ENCODE results near the gene STRA6.
"Not testable (repeated sequence)": the region's sequence is repeated elsewhere in the genome, so short reads cannot be mapped to it uniquely, and the experiment has no call there.

STRA6 gene

DNA sequence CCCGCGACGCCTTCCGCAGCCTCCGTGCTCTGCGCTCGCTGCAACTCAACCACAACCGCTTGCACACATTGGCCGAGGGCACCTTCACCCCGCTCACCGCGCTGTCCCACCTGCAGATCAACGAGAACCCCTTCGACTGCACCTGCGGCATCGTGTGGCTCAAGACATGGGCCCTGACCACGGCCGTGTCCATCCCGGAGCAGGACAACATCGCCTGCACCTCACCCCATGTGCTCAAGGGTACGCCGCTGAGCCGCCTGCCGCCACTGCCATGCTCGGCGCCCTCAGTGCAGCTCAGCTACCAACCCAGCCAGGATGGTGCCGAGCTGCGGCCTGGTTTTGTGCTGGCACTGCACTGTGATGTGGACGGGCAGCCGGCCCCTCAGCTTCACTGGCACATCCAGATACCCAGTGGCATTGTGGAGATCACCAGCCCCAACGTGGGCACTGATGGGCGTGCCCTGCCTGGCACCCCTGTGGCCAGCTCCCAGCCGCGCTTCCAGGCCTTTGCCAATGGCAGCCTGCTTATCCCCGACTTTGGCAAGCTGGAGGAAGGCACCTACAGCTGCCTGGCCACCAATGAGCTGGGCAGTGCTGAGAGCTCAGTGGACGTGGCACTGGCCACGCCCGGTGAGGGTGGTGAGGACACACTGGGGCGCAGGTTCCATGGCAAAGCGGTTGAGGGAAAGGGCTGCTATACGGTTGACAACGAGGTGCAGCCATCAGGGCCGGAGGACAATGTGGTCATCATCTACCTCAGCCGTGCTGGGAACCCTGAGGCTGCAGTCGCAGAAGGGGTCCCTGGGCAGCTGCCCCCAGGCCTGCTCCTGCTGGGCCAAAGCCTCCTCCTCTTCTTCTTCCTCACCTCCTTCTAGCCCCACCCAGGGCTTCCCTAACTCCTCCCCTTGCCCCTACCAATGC lies 27.1 kb downstream of the STRA6 start:
- no peak for TF ChIP-seq POLR2A (IDR thresholded peaks at IDR 0.05; ENCODE audit: low read depth, low read length)
- no peak for FAIRE-seq
- DNase-seq (ENCODE audit: insufficient read length, low spot score) = no peak

DNA sequence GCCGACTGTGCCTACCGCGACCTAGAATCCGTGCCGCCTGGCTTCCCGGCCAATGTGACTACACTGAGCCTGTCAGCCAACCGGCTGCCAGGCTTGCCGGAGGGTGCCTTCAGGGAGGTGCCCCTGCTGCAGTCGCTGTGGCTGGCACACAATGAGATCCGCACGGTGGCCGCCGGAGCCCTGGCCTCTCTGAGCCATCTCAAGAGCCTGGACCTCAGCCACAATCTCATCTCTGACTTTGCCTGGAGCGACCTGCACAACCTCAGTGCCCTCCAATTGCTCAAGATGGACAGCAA lies 27.7 kb downstream of the STRA6 start:
- FAIRE-seq (no peak), DNase-seq (ENCODE audit: insufficient read length, low spot score) (no peak)
- TF ChIP-seq POLR2A (IDR thresholded peaks at IDR 0.05; ENCODE audit: low read depth, low read length) = no peak

DNA sequence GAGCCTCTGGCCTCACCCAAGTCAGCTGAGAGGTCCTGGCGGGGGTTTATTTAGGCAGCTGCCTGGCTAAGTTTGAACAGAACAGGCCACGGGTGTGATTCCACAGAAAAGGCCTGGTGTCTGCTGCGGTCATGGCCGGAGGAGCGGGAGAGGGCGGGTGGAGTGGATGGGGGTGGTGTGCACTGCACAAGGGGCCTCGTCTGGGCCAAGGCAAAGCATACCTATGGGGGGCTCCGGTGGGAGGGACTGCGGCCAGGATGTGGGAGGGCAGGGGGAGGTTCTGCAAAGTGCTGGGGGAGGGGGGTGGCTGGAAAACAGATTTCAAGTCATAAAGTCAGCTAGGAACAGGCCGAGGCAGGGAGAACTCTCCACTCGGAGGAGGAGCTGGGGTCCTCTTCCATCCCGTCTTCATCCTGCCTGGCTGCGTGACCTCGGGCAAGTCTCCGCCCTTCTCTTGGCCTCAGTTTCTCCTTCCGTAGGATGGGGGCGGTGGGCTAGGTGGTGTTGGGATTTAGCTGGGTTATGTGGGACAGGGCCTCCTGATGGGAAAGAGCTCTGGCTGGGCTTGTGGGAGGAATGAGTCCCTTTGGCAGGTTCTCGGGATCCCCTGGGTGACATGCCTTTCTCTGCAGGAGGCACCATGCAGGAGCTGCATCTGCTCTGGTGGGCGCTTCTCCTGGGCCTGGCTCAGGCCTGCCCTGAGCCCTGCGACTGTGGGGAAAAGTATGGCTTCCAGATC lies 28.2 kb downstream of the STRA6 start:
- DNase-seq (ENCODE audit: insufficient read length, low spot score) (no peak), FAIRE-seq (no peak)
- no peak for TF ChIP-seq POLR2A (IDR thresholded peaks at IDR 0.05; ENCODE audit: low read depth, low read length)

DNA sequence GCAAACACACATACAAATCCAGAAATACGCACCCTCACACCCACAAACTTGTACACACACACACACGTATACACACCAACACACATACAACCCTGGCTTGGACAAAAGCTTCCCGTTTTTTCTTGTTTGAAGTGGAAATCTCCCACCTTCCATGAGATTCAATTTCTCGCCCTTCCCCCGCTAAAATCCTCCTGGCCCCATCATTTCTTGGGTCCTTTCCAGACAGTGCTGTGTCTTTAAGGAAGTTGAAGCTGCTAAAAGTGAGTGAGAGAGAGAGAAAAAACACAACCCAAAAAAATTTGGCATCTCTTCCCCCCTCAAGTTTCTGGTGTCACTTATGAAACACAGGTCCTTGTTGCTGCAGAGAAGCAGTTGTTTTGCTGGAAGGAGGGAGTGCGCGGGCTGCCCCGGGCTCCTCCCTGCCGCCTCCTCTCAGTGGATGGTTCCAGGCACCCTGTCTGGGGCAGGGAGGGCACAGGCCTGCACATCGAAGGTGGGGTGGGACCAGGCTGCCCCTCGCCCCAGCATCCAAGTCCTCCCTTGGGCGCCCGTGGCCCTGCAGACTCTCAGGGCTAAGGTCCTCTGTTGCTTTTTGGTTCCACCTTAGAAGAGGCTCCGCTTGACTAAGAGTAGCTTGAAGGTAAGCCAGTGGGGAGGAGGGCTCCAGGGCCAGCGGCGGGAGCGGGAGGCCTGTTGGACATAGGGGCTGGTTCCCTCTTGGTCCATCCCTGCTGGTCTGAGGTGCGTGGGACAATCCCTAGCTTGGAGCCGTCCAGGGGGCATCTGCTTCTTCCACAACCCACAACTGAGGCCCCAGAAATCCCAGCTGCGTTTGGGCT lies 29.0 kb downstream of the STRA6 start, which contains the start of gene ISLR:
ISLR (plus strand) TSS at position 331 of the 839 bp plus-strand sequence. CDS start 1,149 bp downstream, outside the sequence.
- DNase-seq (ENCODE audit: insufficient read length, low spot score) (no peak), FAIRE-seq (no peak)
- TF ChIP-seq POLR2A (IDR thresholded peaks at IDR 0.05; ENCODE audit: low read depth, low read length) = no peak

DNA sequence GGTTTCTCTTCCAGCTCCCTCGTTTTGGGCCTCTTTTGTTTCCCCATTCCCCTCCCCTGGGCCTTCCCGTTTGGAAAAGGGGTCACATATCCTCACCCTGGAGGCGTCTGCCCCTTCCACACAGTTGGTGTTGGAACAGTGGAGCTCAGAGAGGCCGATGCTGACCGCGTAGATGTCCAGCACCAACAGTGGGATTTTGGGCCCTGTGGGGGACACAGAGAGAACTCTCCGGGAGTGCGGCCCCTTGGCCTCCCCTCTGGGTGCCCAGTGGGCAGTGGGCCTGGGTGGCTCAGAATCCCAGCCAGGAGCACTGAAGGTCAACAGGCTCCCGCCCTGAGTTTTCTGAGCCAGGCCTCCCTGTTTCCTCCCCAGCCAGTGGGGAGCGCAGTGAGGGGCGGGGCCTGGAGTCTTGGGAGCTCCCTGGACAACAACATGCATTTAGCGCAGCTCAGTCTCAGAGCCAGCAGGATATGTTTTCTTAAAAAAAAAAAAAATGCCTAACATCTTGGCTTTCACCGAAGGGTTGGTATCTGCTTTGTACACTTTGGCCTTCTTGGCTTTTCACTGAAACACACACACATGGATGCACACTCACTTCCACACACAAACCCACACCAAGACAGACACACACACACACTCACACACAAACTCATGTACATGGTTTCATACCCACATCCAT lies 29.7 kb downstream of the STRA6 start:
- TF ChIP-seq POLR2A (IDR thresholded peaks at IDR 0.05; ENCODE audit: low read depth, low read length) = no peak
- FAIRE-seq = no peak

DNA sequence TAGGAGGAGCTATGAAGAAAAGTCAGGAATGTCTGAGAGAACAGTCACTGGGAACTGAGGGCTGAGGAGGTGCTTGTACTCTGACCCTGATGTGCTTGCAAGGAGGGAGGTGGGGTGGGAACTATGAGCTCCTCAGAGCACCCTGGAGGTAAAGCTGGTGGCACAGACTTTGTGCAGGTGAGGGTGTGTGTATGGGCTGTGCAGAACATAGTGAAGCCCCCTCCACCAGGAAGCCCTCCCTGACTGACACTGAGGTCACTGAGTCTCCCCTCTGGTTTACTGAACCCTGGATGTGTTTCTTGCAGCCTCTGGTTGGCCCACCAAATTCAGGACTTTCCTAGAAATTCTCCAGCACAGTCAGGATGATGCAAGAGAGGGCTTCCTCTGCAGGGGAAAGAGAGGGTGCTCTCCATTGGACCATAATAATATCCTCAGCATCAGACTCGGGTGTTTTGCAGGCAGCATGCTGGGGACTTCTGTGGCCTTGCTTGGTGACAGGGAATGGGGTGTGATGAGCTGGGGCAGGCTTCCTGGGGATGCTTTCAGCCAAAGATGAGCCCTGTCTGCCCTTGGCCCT lies 30.5 kb downstream of the STRA6 start:
- DNase-seq (ENCODE audit: insufficient read length, low spot score) = no peak
- FAIRE-seq = no peak
- no peak for TF ChIP-seq POLR2A (IDR thresholded peaks at IDR 0.05; ENCODE audit: low read depth, low read length)

More for the DNA sequence above, 29.7 kb downstream of the STRA6 start:
- DNase-seq (ENCODE audit: insufficient read length, low spot score) = no peak

DNA sequence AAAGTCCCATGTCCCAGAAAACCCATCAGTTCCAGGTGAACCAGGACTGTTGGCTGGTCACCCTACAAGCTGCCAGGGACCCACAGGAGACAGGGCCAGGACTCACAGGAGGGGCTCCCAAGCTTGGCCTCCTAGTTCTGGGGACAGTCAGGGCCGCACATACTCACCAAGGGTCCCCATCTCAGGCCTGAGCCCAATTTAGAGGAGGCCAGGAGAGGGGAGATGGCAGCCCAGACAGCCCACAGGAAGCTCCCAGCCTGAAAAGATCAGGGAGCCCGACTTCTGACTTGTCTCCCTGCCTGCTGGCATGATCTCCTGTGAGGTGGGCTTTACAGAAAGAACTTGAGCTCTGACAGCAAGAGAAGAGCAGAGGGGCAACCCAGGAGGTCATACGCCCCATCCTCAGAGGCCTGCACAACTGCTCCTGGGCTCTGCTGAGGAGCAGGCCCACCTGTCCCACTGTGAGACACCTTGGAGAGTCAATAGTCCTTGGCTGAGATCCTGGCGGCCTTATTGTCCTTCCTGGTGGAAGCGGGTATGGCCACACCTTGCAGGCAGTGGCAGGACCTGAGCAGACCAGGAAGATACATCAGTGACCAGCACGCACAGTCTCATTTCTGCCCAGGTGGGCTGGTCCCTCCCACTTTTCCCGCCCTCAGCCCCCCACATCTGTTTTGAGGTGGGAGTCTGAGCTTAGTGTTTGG lies 31.6 kb downstream of the STRA6 start:
- FAIRE-seq (no peak), DNase-seq (ENCODE audit: insufficient read length, low spot score) (no peak)
- TF ChIP-seq POLR2A (IDR thresholded peaks at IDR 0.05; ENCODE audit: low read depth, low read length) = no peak

DNA sequence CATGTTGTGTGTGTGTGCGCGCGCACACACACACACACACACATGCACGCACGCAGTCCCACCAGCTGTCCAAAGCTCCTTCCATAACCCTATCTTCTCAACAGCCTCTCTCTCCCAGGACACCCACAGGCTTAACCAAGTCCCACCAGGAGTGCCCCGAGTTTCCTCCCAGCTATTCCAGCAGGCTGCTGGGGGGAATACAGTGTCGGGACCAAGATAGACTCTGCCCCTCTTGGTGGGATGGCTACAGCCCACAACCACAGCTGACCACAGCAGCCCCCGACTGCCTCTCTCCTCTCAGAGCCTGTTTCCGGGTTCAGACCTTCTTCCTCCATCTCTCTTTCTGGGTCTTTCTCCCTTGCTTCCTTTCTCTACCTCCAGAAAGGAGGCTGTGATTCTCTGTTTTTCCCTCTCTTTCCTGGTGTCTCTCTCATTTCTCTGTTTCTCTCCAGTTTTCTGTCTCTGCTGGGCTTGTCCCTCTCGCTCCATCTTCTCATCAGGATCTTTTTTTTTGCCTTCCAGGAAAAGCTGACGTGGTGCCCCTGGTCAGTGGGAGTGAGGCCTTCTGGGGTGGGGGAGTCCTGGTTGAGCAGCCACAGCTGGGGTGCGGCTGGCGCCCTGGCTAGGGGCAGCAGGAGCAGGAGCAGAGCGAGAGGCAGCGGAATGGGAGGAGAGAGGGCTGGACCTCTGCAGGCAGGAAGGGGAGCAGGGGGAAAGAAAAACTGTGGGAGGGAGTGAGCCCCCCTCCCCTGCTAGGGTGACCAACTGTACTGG lies 32.3 kb downstream of the STRA6 start:
- TF ChIP-seq POLR2A (IDR thresholded peaks at IDR 0.05; ENCODE audit: low read depth, low read length) = no peak
- DNase-seq (ENCODE audit: insufficient read length, low spot score) = no peak
- FAIRE-seq = no peak

DNA sequence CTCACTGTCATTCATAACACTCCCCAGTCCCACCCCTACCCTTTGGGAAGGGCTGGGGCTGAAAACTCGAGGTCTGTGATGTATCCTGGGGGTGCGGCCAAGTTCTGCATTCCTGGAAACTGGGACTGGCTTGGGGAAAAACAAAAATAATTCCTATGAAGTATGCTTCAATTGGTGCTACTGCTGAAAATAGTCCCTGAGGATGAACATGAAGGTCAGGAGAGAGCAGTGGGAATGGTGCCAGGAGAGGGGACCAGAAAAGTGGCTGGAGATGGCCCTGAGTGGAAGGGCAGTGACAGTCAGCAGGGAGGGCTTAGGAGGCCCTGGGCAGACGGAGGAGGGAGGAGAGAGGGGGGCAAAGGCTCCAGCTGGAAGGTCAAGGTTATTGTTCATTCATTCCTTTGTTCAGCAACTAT lies 33.9 kb downstream of the STRA6 start:
- DNase-seq (ENCODE audit: insufficient read length, low spot score) = no peak
- TF ChIP-seq POLR2A (IDR thresholded peaks at IDR 0.05; ENCODE audit: low read depth, low read length) = no peak
- no peak for FAIRE-seq

DNA sequence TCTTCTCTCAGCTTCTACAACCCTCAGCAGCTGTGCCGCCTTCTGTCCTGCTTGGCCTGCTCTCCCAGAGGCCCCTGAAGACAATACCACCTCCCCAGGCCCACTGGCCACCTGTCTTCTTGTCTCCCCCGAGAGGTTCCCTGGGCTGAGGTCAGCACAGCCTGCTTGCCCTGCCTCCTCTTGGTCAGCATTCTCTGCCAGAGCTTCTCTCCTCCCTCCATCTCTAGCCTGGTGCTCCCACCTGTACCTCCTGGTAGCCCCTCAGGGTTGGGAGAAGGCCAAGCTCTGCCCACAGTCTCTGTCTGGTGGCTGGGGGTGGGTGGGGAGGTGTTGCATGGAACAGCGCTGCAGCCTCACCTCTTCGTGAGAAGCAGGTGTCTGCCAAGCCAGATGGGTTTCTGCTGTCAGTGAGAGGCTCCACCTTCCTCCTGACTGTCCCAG lies 34.7 kb downstream of the STRA6 start:
- no peak for TF ChIP-seq POLR2A (IDR thresholded peaks at IDR 0.05; ENCODE audit: low read depth, low read length)
- no peak for FAIRE-seq
- no peak for DNase-seq (ENCODE audit: insufficient read length, low spot score)

DNA sequence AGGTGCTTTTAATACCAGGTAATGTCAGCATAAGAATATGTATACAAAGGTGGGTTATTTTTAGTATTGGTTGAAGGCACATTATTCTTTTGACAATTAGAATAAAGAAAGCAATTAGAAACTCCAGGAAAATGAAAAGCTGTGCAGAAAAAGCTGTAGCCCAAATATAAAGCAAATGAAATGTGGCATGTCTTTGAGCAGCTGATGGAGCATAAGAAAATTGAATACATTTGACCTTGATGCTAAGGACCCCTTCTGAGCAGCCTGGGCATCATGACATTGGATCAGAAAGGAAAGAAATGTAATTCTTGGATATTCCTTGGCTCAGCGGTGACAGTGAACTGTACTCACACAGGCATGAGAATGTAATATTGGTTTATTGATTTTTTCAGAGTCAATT lies 37.1 kb downstream of the STRA6 start:
- FAIRE-seq = no peak
- no peak for TF ChIP-seq POLR2A (IDR thresholded peaks at IDR 0.05; ENCODE audit: low read depth, low read length)

DNA sequence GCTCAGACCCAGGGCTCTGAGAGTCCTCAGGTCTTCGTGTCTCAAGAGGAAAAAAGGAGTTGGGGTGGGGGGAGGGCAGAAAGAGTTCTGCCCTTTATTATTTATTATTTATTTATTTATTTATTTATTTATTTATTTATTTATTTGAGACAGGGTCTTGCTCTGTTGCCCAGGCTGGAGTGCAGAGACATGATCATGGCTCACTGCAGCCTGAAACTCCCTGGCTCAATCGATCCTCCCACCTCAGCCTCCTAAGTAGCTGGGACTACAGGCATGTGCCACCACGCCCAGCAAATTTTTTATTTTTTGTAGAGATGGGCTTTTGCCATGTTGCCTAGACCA lies 40.4 kb downstream of the STRA6 start:
- not testable (repeated sequence) for FAIRE-seq; DNase-seq (ENCODE audit: insufficient read length, low spot score)

More for the DNA sequence above, 37.1 kb downstream of the STRA6 start:
- DNase-seq (ENCODE audit: insufficient read length, low spot score) = no peak

DNA sequence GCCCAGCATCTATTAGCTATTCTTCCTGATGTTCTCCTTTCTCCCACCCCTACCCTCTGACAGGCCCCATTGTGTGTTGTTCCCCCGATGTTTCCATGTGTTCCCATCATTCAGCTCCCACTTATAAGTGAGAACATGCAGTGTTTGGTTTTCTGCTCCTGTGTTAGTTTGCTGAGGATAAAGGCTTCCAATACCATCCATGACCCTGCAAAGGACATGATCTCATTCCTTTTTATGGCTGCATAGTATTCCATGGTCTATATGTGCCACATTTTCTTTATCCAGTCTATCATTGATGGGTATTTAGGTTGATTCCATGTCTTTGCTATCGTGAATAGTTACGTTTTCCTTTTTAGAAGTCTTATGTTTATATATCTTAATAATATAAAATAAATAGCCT lies 42.2 kb downstream of the STRA6 start:
- DNase-seq (ENCODE audit: insufficient read length, low spot score); FAIRE-seq: not testable (repeated sequence)
